Activated CD4-positive, CD25-positive, alpha-beta regulatory T cell treated with anti-CD3 and anti-CD28 coated beads, Interleukin-2, amount 50 U/mL, for 16 hours (primary cell): ENCODE results near the gene EIF5AL1.
"Not testable (repeated sequence)": the region's sequence is repeated elsewhere in the genome, so short reads cannot be mapped to it uniquely, and the experiment has no call there.

Experiments
- DNase-seq: peaks from one replicate; pipeline ENCODE4 v3.0.0-alpha.2; 2020; ENCODE audit warnings: low read depth, low spot score

EIF5AL1 gene

DNA sequence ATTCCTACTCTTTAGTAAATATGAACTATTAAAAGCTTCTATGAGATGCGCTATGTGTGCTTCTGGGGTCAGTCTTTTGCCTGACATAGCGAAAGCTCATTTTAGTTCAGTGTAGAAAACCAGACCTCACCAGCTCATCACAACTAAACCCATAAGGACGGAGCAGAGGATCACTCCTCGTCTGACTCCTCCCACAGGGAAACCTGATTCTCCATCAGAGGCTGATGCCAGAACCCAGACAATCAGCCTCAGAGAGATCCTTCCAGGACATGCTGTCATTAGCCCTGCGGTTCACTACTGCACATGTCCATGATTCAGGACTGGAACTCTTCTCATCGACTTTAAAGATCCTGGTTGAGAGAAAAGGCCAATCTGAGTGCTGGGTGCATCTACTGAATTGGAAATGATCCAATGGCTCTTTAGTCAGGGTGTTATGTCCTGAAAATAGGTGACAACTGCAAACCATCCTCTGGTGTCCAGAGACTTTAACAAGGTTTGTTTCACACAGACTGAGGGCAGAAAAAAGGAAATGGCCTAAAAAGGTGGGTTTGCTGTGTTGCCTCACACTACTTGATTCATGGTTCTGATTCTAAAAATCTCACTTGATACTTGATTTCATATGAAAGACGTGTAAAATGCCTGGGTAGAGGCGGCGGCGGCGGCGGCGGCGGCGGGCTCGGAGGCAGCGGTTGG is at the start of gene EIF5AL1:
Gene EIF5AL1, plus strand, starts transcription at position 643 of the 693 bp plus-strand sequence. CDS start 117 bp downstream, outside the sequence.
- not testable (repeated sequence) for DNase-seq

DNA sequence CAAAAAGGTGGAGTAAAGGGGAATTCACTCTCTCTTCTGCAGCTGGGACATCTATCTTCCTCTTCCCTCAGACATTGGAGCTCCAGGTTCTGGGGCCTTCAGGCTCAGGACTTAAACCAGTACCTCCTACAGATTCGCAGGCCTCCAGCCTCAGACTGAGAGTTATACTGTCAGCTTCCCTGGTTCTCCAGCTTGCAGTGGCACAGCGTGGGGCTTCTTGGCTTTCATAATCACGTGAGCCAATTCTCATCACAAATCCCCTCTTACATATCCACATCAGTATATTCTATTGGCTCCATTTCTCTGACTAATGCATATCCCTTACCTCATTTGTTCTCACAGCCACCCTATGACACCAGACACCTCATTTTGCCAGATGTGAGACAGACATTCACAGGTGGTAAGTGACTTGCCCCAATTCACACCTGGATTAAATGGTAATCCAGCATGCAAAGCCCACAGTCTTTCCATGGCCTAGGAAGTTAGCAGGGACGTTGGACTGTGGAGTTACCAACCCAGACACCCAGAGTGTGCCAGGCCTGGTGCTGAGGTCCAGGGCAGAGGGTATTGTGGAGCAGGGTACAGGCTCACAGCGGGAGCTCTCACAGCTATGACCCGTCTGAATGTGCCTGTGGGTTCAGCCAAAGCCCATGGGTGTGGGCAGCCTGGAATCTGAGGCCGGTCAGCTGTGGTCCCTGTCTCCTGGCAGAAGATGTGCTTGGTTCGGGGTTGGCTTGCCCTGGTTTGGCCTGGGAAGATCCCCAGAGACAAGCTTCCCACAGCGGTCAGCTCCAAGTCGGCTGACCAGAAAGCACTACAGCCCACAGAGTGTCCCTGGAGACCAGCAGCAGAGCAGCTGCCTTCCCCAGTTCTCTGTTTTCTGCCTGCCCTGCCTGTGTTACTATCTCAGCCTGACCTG is 48.5 kb upstream of the EIF5AL1 start:
- no peak for DNase-seq

DNA sequence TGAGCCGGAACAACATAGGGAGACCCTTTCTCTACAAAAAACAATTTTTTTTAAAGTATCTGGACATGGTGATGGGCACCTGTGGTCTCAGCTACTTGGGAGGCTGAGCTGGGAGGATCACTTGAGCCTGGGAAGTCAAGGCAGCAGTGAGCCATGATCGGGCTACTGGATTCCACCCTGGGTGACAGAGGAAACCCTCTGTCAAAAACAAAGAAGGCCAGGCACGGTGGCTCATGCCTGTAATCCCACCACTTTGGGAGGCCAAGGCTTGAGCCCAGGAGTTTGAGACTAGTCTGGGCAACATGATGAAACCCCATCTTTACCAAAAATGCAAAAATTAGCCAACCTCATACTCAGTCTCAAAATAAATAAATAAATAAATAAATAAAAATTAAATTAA is 47.0 kb upstream of the EIF5AL1 start:
- DNase-seq = no peak

DNA sequence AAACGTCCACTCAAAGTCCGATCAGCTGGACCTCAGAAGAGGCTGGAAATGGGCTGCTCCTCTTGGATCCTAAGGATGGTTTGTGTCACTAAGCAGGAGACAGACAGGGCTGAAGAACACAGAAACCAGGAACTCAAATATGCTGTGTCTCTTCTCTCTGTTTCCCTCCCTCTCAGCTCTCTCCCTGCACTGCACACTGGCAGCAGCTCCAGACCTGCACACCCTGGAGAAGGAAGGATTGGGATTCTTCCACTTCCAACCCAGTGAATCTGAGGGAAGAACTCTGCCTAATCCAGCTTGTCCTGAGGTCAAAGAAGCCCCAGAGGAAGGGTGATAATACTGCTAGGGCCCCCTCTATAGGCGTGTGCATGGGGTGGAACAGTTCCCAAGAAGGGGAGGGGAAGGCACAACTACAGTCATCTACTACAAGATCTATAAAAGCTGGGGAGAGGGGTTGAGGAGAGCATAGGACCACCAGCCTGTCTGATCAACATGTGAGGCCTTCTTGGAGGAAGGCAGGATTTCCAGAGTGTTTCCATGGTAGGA is 44.2 kb upstream of the EIF5AL1 start:
- no peak for DNase-seq

DNA sequence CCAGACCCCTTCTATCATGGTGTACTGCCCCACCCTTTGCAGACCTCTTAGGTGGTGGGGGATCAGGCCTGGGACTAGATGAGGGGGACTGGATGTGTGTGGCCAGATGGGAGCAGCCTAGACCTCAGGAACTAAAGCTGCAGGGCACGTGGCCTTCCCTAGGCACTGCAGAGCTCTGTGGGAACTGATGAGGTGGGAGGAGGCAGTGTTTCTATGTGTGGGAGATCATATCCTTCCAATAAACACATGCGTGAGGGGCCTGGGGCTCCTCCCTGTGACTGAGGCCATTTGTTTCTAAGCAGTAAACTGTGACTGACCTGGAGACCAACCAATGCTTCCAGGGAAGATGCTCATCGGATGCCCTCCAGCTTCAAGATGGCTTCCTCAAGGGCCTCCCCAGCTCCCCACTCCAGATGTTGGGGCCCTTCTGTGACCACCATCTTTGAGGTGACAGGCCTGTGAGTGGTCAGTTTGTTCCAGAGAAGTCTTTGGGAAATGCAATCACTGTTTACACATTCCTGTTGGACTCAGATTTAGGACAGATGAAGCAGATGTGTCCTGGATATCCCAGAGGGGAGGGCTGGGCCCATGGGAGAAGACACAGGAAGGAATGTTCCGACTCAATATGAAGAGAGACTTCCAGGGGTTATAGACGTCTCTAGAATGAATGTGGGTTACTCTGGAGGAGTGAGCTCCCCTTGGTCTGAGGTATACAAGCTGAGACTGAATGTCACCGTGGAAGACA is 43.3 kb upstream of the EIF5AL1 start:
- DNase-seq = no peak

DNA sequence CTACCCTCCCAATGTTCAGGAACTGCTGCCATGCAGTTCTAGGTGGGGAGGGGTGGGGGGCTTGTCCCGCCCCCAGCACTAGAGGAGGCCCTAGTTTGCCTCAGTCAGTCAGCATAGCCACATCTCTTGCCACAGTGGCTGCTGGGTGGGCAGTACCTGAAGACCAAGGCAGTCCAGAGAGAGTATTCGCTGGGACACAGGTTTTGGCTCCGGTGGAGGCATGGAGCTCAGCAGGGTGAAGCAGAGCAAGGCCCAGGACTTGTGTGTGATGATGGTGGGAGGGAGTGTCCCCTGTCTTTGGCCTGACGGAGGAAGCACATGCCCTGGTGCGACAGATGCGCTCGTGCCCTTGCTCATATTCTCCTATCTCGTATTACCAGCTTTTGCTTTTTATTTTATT is 42.2 kb upstream of the EIF5AL1 start:
- DNase-seq = no peak

DNA sequence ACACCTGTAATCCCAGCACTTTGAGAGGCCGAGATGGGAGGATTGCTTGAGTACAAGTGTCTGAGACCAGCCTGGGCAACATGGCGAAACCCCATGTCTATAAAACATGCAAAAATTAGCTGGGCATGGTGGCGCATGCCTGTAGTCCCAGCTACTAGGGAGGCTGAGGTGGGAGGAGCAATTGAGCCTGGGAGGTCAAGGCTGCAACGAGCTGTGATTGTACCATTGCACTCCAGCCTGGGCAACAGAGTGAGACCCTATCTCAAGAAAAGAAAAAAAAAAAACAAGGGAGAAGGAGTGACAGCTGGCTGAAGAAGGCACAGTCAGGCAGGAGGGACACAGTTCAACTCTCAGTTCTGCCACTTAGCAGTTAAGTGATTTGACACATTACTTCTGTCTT is 40.6 kb upstream of the EIF5AL1 start:
- DNase-seq = no peak

DNA sequence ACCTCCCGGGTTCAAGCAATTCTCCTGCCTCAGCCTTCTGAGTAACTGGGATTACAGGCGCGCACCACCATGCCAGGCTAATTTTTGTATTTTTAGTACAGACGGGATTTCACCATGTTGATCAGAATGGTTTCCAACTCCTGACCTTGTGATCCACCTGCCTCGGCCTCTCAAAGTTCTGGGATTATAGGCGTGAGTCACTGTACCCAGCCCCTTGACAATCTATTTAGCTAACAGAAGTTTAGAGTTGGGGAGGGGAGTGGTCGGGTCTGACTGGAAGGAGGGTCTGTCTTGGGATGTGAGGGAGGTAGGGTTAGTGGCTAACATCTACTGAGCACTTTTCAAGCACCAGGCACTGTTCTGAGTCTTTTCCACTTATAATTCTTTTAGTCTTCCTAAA is 39.9 kb upstream of the EIF5AL1 start:
- no peak for DNase-seq

DNA sequence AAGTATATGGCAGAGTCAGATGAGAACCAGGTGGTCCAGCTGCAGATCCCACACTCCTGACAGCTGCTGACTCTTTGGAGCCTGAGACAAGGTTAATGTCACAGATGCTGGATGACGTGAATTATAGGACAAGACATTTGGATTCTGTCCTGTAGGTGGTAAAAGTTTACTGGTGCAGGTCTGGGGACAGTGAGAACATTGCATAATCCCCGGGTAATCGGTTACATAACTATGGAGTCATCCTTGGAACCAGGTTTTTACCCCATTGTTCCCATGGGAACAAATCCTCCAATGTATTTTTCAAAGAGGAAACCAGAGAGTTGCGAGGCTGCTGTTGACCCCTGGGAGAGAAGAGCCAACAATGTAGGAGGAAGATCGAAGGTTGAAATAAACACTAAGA is 39.4 kb upstream of the EIF5AL1 start:
- no peak for DNase-seq

DNA sequence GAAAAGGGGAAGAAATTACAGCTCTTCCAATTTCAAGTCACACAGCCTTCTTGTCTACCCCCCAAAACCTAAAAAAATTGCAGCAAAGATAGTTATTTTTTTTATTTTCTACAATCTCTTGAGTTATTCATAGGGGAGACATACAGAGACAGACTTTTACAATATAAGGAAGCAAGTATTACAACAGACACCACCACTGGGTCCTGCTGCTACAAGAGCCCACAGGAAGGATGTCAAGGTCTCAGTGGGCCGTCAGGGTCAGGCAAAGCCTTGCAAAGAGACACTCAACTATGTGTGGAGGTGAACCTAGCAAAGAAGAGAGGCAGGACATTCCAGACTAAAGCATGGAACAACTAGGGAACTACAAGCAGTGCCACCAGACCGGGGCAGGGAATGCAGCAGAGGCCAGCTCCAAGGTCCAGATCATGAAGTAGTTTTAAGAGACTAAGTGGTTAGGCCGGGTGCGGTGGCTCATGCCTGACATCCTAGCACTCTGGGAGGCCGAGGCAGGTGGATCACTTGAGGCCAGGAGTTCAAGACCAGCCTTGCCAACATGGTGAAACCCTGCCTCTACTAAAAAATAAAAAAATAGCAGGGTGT is 38.7 kb upstream of the EIF5AL1 start:
- no peak for DNase-seq

DNA sequence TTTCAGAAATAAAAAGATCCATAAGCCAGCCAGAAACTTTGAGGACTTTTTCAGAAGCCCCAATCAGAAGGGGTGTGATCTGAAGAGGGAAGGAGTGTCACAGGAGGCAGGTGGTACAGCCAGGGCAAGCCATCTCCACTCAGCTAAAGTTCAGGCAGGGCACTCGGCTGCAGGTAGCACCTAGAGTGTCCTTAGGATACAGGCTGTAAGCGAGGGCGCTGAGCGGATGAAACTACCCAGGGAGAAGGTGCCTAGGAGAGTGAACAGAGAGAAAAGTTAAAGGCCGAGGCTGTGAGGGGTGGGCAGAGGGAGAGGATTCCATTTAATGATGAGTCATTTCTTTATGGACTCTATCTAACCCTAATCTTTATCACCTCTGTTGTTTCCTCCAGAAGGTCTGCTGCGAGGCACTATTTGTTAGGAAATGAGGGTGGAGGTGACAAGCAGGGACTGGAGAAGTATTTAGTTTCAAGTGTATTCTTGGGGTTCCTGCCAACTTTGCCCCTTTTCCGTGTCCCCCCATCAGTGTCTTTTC is 37.1 kb upstream of the EIF5AL1 start:
- no peak for DNase-seq

DNA sequence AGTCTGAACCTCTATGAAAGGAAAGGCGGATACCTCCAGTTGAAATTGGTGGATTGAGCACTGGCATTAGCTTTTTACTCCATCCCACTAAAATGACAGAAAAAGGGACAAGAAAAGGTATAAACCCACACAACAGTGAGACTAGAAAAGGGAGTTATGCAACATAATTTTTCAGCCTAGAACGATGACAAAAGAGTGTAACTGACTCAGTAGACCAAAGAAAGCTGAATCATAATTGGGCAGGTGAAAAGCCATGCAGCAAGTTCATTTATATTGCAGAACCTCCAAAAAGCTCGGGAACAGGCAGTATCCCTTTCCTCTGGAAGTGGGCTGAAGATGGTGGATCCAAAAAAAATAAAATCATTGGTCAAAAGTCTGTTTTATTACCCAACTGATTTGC is 36.5 kb upstream of the EIF5AL1 start:
- DNase-seq = no peak

DNA sequence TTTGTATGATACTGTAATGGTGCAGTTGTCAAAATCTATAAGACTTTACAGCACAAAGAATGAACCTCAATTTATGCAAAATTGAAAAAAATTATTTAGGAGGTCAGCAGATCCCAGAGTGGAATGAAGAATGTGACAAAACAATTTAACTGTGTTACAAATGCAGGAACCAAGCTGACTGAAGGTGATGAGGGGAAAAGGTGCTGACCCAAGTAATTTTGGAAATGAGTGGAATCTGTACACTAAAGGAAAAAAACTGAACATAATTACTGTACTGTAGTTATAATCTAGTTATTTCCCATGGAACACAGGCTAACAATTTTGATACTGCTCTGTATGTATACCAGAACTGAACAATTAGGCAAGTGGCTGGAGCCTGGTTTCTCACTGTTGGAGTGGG is 35.7 kb upstream of the EIF5AL1 start:
- DNase-seq = no peak

DNA sequence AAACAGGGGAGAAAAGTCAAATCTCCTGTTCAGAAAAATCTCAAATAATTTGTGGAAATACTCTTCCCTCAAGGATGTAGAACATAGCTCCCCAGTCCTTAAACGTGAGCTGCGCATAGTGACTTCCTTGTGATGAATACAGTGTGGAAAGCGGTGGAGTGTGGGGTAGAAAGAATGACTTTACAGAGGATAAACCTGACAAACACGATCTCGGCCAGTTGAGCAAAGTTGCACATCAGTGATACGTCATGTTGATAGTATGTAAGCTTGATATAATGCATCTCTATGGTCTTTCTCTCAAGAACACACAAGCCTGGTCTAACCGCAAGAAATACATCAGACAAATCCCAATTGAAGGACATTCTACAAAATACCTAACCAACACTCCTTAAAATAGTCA is 34.9 kb upstream of the EIF5AL1 start:
- DNase-seq = no peak

DNA sequence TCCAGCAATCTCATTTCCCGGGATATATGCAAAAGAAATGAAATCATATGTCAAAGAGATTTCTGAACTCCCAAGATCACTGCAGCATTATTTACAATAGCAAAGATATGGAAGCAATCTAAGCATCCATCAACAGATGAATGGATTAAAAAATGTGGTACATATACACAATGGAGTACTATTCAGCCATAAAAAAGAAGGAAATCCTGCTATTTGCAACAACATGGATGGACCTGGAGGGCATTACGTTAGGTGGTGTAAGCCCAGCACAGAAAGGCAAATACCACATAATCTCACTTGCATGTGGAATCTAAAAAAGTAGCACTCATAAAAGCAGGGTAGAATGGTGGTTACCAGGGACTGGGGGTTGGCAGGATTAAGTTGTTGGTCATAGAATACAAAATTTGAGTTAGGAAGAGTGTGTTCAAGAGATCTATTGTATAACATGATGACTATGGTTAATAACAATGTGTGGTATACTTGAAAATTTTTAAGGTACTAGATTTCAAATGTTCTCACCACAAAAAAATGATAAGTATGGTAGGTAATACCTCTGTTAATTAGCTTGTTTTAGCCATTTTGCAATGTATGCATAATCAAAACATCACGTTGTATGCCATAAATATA is 32.9 kb upstream of the EIF5AL1 start:
- no peak for DNase-seq

DNA sequence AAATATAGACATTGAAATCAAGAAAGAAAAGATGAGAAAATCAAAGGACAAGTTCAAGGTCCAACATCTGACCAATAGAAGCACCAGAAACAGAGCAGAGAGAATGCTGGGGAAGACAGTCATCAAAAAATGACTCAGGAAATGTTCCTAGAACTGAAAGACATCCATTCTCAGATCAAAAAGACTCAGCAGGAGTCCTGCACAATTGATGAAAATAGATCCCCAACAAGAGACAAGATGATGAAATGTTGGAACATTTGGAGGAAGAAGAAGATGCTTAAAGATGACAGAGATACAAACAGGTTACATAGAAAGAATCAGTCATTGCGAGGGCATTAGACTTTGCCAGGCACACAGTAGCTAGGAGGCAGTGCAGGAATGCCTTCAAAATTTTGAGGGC is 30.0 kb upstream of the EIF5AL1 start:
- DNase-seq = no peak

DNA sequence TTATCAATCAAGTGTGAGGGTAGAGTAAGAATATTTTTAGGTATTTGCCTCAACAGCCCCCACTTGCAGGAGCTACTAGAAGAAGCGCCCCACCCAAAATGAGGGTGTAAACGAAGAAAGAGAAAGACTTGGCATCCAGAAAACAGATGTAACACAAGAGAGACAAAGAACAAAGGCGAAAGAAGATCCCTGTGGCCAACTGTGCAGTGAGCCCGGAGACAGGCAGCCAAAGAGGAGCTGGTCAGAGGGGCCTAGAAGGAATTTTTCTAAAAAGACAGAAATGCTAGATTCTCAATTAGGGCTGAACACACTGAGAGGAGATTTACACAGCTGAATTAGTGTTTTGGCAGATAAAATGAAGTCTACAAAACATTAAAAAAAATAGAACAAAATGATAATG is 29.6 kb upstream of the EIF5AL1 start:
- no peak for DNase-seq

DNA sequence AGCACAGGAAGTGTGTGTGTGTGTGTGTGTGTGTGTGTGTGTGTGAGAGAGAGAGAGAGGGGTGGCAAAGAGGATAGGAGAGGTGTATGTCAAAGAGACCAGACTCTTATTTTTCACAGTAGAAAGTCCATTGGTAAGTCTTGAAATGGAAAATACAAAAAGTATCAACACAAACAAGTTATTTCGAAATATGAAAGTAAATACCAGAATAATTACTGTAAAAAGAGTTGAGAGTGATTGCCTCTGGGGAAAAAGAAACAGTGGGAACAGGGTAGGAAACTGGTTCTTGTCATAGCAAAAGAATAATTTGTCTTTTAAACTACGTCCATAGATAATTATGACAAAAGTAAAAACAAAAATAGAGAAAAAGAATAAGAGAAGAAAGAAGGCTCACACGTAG is 29.0 kb upstream of the EIF5AL1 start:
- no peak for DNase-seq

DNA sequence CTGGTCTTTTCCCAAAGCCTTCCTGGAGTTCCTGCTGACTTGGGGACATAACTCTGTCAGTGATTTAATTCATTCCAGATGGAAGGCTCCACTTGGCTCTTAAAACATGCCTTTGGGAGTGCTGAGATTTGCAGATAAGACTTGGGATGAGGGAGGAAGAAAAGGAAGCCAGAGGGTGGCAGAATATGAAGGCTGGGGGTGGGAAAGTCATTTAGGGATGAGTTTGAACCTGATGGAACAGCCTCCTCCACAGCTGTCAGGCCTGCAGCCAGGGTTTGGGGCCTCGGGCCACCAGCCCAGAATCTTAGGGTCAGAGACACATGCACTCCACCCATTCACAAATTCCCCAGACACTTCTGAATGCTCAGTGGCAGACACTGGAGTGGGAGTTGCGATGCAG is 28.4 kb upstream of the EIF5AL1 start:
- no peak for DNase-seq

DNA sequence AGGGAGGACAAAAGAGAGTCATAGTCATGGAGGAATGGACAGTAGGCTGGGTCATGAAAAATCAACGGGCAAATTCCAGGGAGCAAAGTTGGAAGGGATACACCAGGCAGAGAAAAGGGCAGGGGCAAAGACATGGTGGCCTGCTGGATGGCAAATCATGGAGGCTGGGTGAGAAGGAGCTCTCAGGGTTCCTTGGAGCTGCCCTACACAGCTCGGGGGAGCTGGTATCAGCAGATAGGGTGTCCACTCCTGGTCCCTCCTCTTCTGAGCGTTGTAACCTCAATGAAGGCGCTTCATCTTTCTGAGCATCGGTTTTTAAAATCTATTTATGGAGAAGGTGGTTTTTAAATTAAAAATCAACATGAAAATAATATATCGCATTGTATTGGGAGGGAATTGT is 27.9 kb upstream of the EIF5AL1 start:
- no peak for DNase-seq
